Subcutaneous abdominal adipose tissue (tissue), 5 donors: ENCODE results near the gene RIIAD1.

Experiments used
- H3K27ac ChIP-seq: one replicate; pipeline ENCODE4 v1.7.0; 2013; ENCODE audit warnings: low read depth, mild to moderate bottlenecking, inconsistent platforms, low read length, moderate library complexity
- H3K27me3 ChIP-seq, 5 donors: one replicate each; pipeline ENCODE4 v1.7.0; 2013; ENCODE audit warnings: low read length in 5 of 5, inconsistent platforms in 1 of 5; ENCODE audit not compliant: control insufficient read depth in 5 of 5, insufficient read depth in 4 of 5
- H3K36me3 ChIP-seq, 5 donors: one replicate each; pipeline ENCODE4 v1.7.0; 2013; ENCODE audit warnings: low read length in 5 of 5; ENCODE audit not compliant: control insufficient read depth in 5 of 5, insufficient read depth in 5 of 5
- H3K4me1 ChIP-seq, 5 donors: one replicate each; pipeline ENCODE4 v1.7.0; 2013; ENCODE audit warnings: low read length in 5 of 5, mild to moderate bottlenecking in 3 of 5, moderate library complexity in 1 of 5; ENCODE audit not compliant: control insufficient read depth in 5 of 5, insufficient read depth in 5 of 5
- H3K4me3 ChIP-seq, 5 donors: one replicate each; pipeline ENCODE4 v1.7.0; 2013; ENCODE audit warnings: low read length in 5 of 5, low read depth in 1 of 5
- H3K9ac ChIP-seq, 5 donors: one replicate each; pipeline ENCODE4 v1.7.0; 2013; ENCODE audit warnings: low read length in 5 of 5, mild to moderate bottlenecking in 4 of 5, moderate library complexity in 3 of 5
- H3K9me3 ChIP-seq, 5 donors: one replicate each; pipeline ENCODE4 v1.7.0; 2013; ENCODE audit warnings: low read length in 5 of 5; ENCODE audit not compliant: control insufficient read depth in 5 of 5
- donor health status: healthy.
- donor health status: healthy.
- donor health status: healthy.
- donor health status: healthy.
- donor health status: healthy.

RIIAD1 gene

DNA sequence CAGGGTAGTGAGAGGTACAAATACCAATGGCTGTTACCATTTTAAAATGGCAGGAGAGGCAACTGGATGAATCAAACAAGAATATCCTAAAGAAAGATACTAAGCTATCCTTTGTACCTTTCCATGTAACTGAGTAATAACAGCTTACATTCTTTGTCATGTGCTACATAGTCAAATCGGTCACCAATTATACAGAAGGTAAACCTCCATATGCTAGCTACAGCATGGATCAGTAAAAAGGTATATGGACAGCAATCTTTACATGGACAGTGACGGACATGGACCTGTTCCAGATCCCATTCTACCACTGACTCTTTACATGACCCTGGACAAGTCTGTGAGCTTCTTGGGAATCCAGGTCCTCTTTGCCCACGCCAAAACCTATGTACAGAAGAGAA is 55.3 kb downstream of the RIIAD1 start:
- H3K27me3 ChIP-seq = no peaks in the 10 kb centered on the region

DNA sequence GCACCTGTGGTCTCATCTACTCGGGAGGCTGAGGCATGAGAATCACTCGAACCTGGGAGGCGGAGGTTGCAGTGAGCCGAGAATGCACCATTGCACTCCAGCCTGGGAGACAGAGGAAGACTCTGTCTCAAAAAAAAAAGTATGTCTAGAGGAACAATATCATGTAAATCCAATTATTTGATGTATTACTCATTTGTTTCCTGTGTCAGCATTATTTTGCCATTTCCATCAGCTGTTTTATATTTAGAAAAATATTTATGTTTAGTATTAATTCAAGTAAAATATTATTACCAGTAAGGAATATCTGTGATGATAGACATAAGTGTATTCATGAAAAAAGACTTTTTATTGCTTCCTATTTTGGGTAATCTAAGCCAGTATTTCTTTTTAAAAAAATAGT is 56.0 kb downstream of the RIIAD1 start:
- peaks cover 31 to 49% (median 33%) of the 10 kb centered on the region in 5 donors for H3K36me3 ChIP-seq

More for the DNA sequence above, 55.3 kb downstream of the RIIAD1 start:
- Histone ChIP-seq H3K36me3 (peaks cover 31 to 49% (median 33%) of the 10 kb centered on the region in 5 donors), H3K4me3 (no peak overlapping the region), H3K4me1 (peaks cover 0 to 5% (median 0%) of the 10 kb centered on the region in 5 donors), H3K9me3 (no peaks in the 10 kb centered on the region), H3K9ac (no peak overlapping the region), H3K27ac (no peak overlapping the region)

More for the DNA sequence above, 56.0 kb downstream of the RIIAD1 start:
- Histone ChIP-seq H3K4me3 (no peak overlapping the region), H3K4me1 (peaks cover 0 to 5% (median 0%) of the 10 kb centered on the region in 5 donors), H3K9me3 (no peaks in the 10 kb centered on the region), H3K27ac (no peak overlapping the region), H3K27me3 (no peaks in the 10 kb centered on the region), H3K9ac (no peak overlapping the region)
